HepG2 (cell line): Measurements from ENCODE around the gene FAM98A. TPM values are rescaled to one million over a fixed set of nuclear protein-coding genes. Genes with fewer than 3 reads are reported as not detected.

Experiments used
- BRCA1 ChIP-seq: sonication (generic); formaldehyde crosslinking; IDR thresholded peaks from 2 replicates; pipeline ENCODE4 v1.4.0; 2020; ENCODE audit warnings: missing genetic modification reagents
- HCFC1 ChIP-seq: fragments of 150-350 bp; IDR thresholded peaks from 2 replicates; pipeline ENCODE4 v1.6.1; 2014; ENCODE audit warnings: low read depth, low read length
- HOXD1 ChIP-seq: sonication (generic); formaldehyde crosslinking; IDR thresholded peaks from 2 replicates; pipeline ENCODE4 v1.5.0; 2020; ENCODE audit warnings: missing genetic modification reagents
- IKZF5 ChIP-seq: IDR thresholded peaks from 2 replicates; pipeline ENCODE4 v1.6.1; 2018; ENCODE audit warnings: missing genetic modification reagents, mild to moderate bottlenecking, missing compliant biosample characterization
- IRF9 ChIP-seq: sonication (generic); formaldehyde crosslinking; IDR thresholded peaks from 2 replicates; pipeline ENCODE4 v1.8.0; 2022; ENCODE audit warnings: missing genetic modification reagents, mild to moderate bottlenecking, borderline replicate concordance
- KLF16 ChIP-seq, 2 experiments: sonication (generic) in 1 of 2; formaldehyde crosslinking in 1 of 2; IDR thresholded peaks; 2 replicates each; pipeline versions ENCODE4 v1.6.1 to v1.8.0; 2016 to 2023; ENCODE audit warnings: missing genetic modification reagents in 2 of 2, missing compliant biosample characterization in 1 of 2
- PHB2 ChIP-seq: fragments of 450-650 bp; IDR thresholded peaks from 2 replicates; pipeline ENCODE4 v1.6.1; 2018; ENCODE audit not compliant: partially characterized antibody
- SP4 ChIP-seq: sonication (generic); formaldehyde crosslinking; IDR thresholded peaks from 2 replicates; pipeline ENCODE4 v1.8.1; 2023; ENCODE audit warnings: mild to moderate bottlenecking, missing genetic modification reagents
- TAF1 ChIP-seq: sonication (generic); formaldehyde crosslinking; IDR thresholded peaks from 2 replicates; pipeline ENCODE4 v1.4.0; 2020; ENCODE audit warnings: missing genetic modification reagents
- TIGD3 ChIP-seq: sonication (generic); formaldehyde crosslinking; IDR thresholded peaks from 2 replicates; pipeline ENCODE4 v1.5.1; 2020; ENCODE audit warnings: mild to moderate bottlenecking, missing genetic modification reagents, borderline replicate concordance
- ZFP36L2 ChIP-seq: sonication (generic); formaldehyde crosslinking; IDR thresholded peaks from 2 replicates; pipeline ENCODE4 v1.4.0; 2020; ENCODE audit warnings: missing genetic modification reagents
- ZNF337 ChIP-seq: sonication (generic); formaldehyde crosslinking; IDR thresholded peaks from 2 replicates; pipeline ENCODE4 v1.5.1; 2020; ENCODE audit warnings: missing genetic modification reagents, low read depth, mild to moderate bottlenecking, borderline replicate concordance
- ZNF414 ChIP-seq: sonication (generic); formaldehyde crosslinking; IDR thresholded peaks from 2 replicates; pipeline ENCODE4 v1.5.0; 2020; ENCODE audit warnings: missing genetic modification reagents
- ZNF446 ChIP-seq: sonication (generic); formaldehyde crosslinking; IDR thresholded peaks from 2 replicates; pipeline ENCODE4 v1.5.0; 2020; ENCODE audit warnings: mild to moderate bottlenecking, missing genetic modification reagents
- ZNF556 ChIP-seq: sonication (generic); formaldehyde crosslinking; IDR thresholded peaks from 2 replicates; pipeline ENCODE4 v1.4.0; 2020; ENCODE audit warnings: mild to moderate bottlenecking, missing genetic modification reagents, borderline replicate concordance
- ZNF563 ChIP-seq: sonication (generic); formaldehyde crosslinking; IDR thresholded peaks from 2 replicates; pipeline ENCODE4 v1.8.0; 2022; ENCODE audit warnings: mild to moderate bottlenecking, moderate library complexity, missing genetic modification reagents
- ZSCAN31 ChIP-seq: sonication (generic); formaldehyde crosslinking; IDR thresholded peaks from 2 replicates; pipeline ENCODE4 v1.5.0; 2020; ENCODE audit warnings: low read depth, mild to moderate bottlenecking, missing genetic modification reagents
- ZZZ3 ChIP-seq: sonication (generic); formaldehyde crosslinking; IDR thresholded peaks from 2 replicates; pipeline ENCODE4 v1.4.0; 2020; ENCODE audit warnings: missing genetic modification reagents, mild to moderate bottlenecking, borderline replicate concordance
- polyA plus RNA-seq, 8 experiments: library from polyadenylated mRNA; depleted of rRNA in 3 of 8; stranded (reverse) in 7 of 8; unstranded in 1 of 8; fragments of >200 nt; fragmentation: Illumina TruSeq in 4 of 8; extraction: Trizol in 4 of 8; gene quantifications; 2 replicates each; pipeline versions ENCODE4 v1.2.1 to v1.2.3, GENCODE V29; 2011 to 2016; ENCODE audit warnings: low read depth in 4 of 8, missing spikeins in 1 of 8, mixed read lengths in 1 of 8; ENCODE audit not compliant: insufficient read depth in 1 of 8
- total RNA-seq, 5 experiments: library from RNA; depleted of rRNA; stranded (reverse); fragments of >200 nt; fragmentation: Illumina TruSeq; extraction: Trizol; gene quantifications; 2 replicates each; pipeline ENCODE4 v1.2.3, GENCODE V29; 2016; ENCODE audit warnings: low read depth in 1 of 5
- TF ChIP-seq, protein P1 (sequence below): sonication (generic); formaldehyde crosslinking; IDR thresholded peaks from 2 replicates; pipeline ENCODE4 v1.4.0; 2020; ENCODE audit warnings: mild to moderate bottlenecking, low read depth, missing genetic modification reagents

FAM98A gene
- total and polyA plus RNA-seq, 2 of the 13 experiments (the other 11 are each of a cell fraction or from before 2014, with no cell fraction given): 44.0 to 61.4 TPM

GRCh38 chr2:33599175-33599942 lies at the start of gene FAM98A (continued):
- TF ChIP-seq ZNF414: no peak
- no peak; the same call in 1 of the 2 replicates for TF ChIP-seq ZNF563 (CRISPR knock-in tag)
- no peak for TF ChIP-seq PHB2
- TF ChIP-seq ZZZ3: peak; percentile 12
- peak; percentile 86 for TF ChIP-seq ZSCAN31 (CRISPR knock-in tag)
- TF ChIP-seq KLF16 (CRISPR knock-in tag; IDR thresholded peaks at IDR 0.05): peak in 1 of 2 experiments; percentile 49; a peak in 1 of 4 replicates
- peak; percentile 82; the same call in 1 of the 2 replicates for TF ChIP-seq ZNF337 (CRISPR knock-in tag)
- 0 out of 2 replicates have a peak, but pooled peaks have one; percentile 55 for TF ChIP-seq ZFP36L2 (CRISPR knock-in tag)
- no peak for TF ChIP-seq ZNF556 (CRISPR knock-in tag)
- TF ChIP-seq, protein P1, sequence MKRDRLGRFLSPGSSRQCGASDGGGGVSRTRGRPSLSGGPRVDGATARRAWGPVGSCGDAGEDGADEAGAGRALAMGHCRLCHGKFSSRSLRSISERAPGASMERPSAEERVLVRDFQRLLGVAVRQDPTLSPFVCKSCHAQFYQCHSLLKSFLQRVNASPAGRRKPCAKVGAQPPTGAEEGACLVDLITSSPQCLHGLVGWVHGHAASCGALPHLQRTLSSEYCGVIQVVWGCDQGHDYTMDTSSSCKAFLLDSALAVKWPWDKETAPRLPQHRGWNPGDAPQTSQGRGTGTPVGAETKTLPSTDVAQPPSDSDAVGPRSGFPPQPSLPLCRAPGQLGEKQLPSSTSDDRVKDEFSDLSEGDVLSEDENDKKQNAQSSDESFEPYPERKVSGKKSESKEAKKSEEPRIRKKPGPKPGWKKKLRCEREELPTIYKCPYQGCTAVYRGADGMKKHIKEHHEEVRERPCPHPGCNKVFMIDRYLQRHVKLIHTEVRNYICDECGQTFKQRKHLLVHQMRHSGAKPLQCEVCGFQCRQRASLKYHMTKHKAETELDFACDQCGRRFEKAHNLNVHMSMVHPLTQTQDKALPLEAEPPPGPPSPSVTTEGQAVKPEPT (CRISPR knock-in tag): 0 out of 2 replicates have a peak, but pooled peaks have one; percentile 49
- TF ChIP-seq HCFC1: peak; percentile 59; the same call in 1 of the 2 replicates
- peak; percentile 77; the same call in 1 of the 2 replicates for TF ChIP-seq IKZF5 (CRISPR knock-in tag)
- TF ChIP-seq HOXD1 (CRISPR knock-in tag): peak; percentile 66
- peak; percentile 70 for TF ChIP-seq TAF1 (CRISPR knock-in tag)
- peak; percentile 80 for TF ChIP-seq BRCA1
- peak; percentile 82; the same call in 1 of the 2 replicates for TF ChIP-seq IRF9
- peak; percentile 84 for TF ChIP-seq SP4
- TF ChIP-seq ZNF446 (CRISPR knock-in tag): no peak
- TF ChIP-seq TIGD3 (CRISPR knock-in tag): peak; percentile 98
